D721Med (cell line): ENCODE measurements around the gene PON3.

Experiments
- DNase-seq: peaks from one replicate; pipeline ENCODE4 v3.0.0; 2011; ENCODE audit warnings: low spot score; ENCODE audit not compliant: insufficient read length
- FAIRE-seq: peaks from 2 replicates; lab custom pipeline; 2011; peaks lifted over from hg19 to GRCh38; lab: Jason Lieb, UNC
- CTCF ChIP-seq: IDR thresholded peaks from 2 replicates; pipeline ENCODE4 v1.5.1; 2012; ENCODE audit warnings: mild to moderate bottlenecking, control low read depth; ENCODE audit not compliant: insufficient read depth; ENCODE audit errors: missing control alignments

PON3 gene

GRCh38 chr7:95427914-95428516 lies 31.8 kb upstream of the PON3 start:
- no peak for DNase-seq
- TF ChIP-seq CTCF = no peak
- no peak for FAIRE-seq

- no peak for FAIRE-seq
Measured at GRCh38 chr7:95427166-95427565, 31.0 kb upstream of the PON3 start.

GRCh38 chr7:95425694-95426093 lies 29.5 kb upstream of the PON3 start:
- no peak for TF ChIP-seq CTCF
- no peak for DNase-seq
- FAIRE-seq = no peak

More at GRCh38 chr7:95427166-95427565, 31.0 kb upstream of the PON3 start:
- no peak for DNase-seq
- TF ChIP-seq CTCF = no peak

- no peak for TF ChIP-seq CTCF
- FAIRE-seq = no peak
Measured at GRCh38 chr7:95424716-95425115, 28.5 kb upstream of the PON3 start.

GRCh38 chr7:95421847-95422444 lies 25.8 kb upstream of the PON3 start:
- FAIRE-seq = no peak
- no peak for DNase-seq
- no peak for TF ChIP-seq CTCF

More at GRCh38 chr7:95424716-95425115, 28.5 kb upstream of the PON3 start:
- no peak for DNase-seq

- TF ChIP-seq CTCF = no peak
- FAIRE-seq (no peak), DNase-seq (no peak)
Measured at GRCh38 chr7:95421000-95421846, 25.0 kb upstream of the PON3 start.

- TF ChIP-seq CTCF = no peak
- no peak for DNase-seq
- no peak for FAIRE-seq
Measured at GRCh38 chr7:95412075-95412474, 15.9 kb upstream of the PON3 start.
